ENCODE measurements around the gene CTNND2.

CTNND2 gene

GRCh38 chr5:11777096-11777495, 127.2 kb downstream of the CTNND2 start:
- POLR2A ChIA-PET = no interaction called here
- TF ChIP-seq, protein P1, sequence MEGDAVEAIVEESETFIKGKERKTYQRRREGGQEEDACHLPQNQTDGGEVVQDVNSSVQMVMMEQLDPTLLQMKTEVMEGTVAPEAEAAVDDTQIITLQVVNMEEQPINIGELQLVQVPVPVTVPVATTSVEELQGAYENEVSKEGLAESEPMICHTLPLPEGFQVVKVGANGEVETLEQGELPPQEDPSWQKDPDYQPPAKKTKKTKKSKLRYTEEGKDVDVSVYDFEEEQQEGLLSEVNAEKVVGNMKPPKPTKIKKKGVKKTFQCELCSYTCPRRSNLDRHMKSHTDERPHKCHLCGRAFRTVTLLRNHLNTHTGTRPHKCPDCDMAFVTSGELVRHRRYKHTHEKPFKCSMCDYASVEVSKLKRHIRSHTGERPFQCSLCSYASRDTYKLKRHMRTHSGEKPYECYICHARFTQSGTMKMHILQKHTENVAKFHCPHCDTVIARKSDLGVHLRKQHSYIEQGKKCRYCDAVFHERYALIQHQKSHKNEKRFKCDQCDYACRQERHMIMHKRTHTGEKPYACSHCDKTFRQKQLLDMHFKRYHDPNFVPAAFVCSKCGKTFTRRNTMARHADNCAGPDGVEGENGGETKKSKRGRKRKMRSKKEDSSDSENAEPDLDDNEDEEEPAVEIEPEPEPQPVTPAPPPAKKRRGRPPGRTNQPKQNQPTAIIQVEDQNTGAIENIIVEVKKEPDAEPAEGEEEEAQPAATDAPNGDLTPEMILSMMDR (IDR thresholded peaks at IDR 0.05; ENCODE audit: control extremely low read depth, extremely low read depth, low read depth, missing control alignments) = no peak
- CTCF ChIA-PET = interaction anchor here (2.0 kb wide), 1 partner anchor 10 kb away, joined by 4 read pairs; no protein-coding TSS in a partner anchor
- no peak for DNase-seq (ENCODE audit: extremely low spot score)

DNA sequence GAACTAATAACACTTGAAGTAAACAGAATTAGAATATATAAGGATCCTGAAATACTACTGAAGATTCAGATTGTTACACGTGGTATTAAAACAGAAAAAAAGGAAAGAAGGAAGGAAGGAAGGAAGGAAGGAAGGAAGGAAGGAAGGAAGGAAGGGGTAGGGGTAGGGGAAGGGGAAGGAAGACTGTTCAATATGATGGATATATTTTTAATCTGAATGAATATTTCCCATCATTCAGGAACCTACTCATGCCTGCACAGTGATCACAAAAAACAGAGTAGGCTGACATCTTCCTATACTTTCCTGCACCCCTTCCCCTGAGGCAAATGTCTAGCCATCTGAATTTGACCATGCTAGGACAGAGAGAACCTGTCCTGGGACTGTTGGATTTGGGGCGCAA, 133.9 kb downstream of the CTNND2 start:
- DNase-seq (ENCODE audit: extremely low spot score) = no peak
- ChIA-PET POLR2A (no interaction called here), CTCF (no interaction called here)
- TF ChIP-seq, protein P1 (IDR thresholded peaks at IDR 0.05; ENCODE audit: control extremely low read depth, extremely low read depth, low read depth, missing control alignments) = no peak

- POLR2A ChIA-PET = no interaction called here
- no peak for DNase-seq (ENCODE audit: extremely low spot score)
- CTCF ChIA-PET = no interaction called here
- TF ChIP-seq, protein P1 (IDR thresholded peaks at IDR 0.05; ENCODE audit: control extremely low read depth, extremely low read depth, low read depth, missing control alignments) = no peak
Observed at GRCh38 chr5:11760934-11761603, 143.2 kb downstream of the CTNND2 start.

- TF ChIP-seq, protein P1 (IDR thresholded peaks at IDR 0.05; ENCODE audit: control extremely low read depth, extremely low read depth, low read depth, missing control alignments) = no peak
- no peak for DNase-seq (ENCODE audit: extremely low spot score)
- CTCF ChIA-PET = interaction anchor here (1.6 kb wide), 1 partner anchor 23 kb away, joined by 4 read pairs; no protein-coding TSS in a partner anchor
- POLR2A ChIA-PET = no interaction called here
Observed at GRCh38 chr5:11758321-11758720, 145.9 kb downstream of the CTNND2 start.

- TF ChIP-seq, protein P1 (IDR thresholded peaks at IDR 0.05; ENCODE audit: control extremely low read depth, extremely low read depth, low read depth, missing control alignments) = no peak
- CTCF ChIA-PET = interaction anchor here (1.6 kb wide), 1 partner anchor 24 kb away, joined by 4 read pairs; no protein-coding TSS in a partner anchor
- POLR2A ChIA-PET = no interaction called here
- DNase-seq (ENCODE audit: extremely low spot score) = no peak
Observed at GRCh38 chr5:11757661-11758060, 146.6 kb downstream of the CTNND2 start.

GRCh38 chr5:11737010-11737409, 167.2 kb downstream of the CTNND2 start:
- CTCF ChIA-PET = no interaction called here
- POLR2A ChIA-PET = no interaction called here
- DNase-seq (ENCODE audit: extremely low spot score) = no peak
- TF ChIP-seq, protein P1 (IDR thresholded peaks at IDR 0.05; ENCODE audit: control extremely low read depth, extremely low read depth, low read depth, missing control alignments) = no peak
